MV-4-11 (cell line): ENCODE measurements around the gene SNX2.
"Not testable (repeated sequence)": the region's sequence is repeated elsewhere in the genome, so short reads cannot be mapped to it uniquely, and the experiment has no call there.

Experiments used
- DNase-seq: peaks from one replicate; lab custom pipeline; 2025; lab: John Stamatoyannopoulos, UW

Gene SNX2, protein sequence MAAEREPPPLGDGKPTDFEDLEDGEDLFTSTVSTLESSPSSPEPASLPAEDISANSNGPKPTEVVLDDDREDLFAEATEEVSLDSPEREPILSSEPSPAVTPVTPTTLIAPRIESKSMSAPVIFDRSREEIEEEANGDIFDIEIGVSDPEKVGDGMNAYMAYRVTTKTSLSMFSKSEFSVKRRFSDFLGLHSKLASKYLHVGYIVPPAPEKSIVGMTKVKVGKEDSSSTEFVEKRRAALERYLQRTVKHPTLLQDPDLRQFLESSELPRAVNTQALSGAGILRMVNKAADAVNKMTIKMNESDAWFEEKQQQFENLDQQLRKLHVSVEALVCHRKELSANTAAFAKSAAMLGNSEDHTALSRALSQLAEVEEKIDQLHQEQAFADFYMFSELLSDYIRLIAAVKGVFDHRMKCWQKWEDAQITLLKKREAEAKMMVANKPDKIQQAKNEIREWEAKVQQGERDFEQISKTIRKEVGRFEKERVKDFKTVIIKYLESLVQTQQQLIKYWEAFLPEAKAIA

DNA sequence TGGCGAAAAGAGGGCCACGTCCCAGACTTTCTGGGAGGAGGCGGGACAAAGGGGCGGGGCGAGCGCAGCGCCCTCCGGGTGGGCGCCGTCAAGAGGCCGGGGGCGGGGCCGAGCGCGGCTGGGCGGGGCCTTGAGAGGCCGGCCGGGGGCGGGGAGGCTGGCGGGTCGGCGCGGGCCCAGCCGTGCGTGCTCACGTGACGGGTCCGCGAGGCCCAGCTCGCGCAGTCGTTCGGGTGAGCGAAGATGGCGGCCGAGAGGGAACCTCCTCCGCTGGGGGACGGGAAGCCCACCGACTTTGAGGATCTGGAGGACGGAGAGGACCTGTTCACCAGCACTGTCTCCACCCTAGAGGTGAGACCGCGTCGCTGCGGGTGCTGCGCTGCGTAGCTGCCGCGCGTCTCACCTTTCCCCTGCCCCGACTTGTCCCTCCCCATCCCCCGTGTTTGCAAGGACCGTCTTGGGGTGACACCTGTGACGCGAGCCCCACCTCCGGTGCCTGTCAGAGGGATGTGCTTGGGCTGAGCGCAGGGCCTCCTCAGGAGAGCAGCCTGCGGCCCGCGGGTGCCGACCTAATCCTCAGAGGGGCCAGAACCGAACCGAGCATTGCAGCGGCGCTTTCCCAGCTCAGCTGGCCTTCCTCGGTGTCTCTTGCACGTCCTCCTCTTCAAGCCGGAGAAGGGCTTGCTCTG lies at the start of gene SNX2:
SNX2 (plus strand) TSS at position 220 of the 689 bp plus-strand sequence; CDS start at position 244, 24 bp downstream.
- peak; percentile 69 for DNase-seq

DNA sequence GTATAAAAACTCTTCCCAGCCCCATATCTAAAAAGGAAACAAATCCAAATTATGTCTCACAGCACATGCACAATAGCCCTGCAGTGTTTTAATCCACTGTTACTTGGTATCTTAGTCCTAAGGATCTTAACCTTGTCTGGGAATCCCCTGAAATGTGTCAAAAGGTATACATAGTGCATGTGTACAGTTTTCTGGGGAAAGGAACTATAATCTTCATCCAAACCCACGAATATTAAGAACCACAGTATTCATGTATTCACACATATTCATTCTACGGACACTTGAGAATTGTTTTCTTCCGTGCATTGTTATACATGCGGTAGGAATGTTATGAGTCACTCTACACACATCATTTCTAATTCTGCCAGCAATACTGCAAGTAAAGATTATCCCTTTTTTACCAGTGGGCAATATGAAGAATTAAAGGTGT lies 47.8 kb upstream of the SNX2 start:
- no peak for DNase-seq

DNA sequence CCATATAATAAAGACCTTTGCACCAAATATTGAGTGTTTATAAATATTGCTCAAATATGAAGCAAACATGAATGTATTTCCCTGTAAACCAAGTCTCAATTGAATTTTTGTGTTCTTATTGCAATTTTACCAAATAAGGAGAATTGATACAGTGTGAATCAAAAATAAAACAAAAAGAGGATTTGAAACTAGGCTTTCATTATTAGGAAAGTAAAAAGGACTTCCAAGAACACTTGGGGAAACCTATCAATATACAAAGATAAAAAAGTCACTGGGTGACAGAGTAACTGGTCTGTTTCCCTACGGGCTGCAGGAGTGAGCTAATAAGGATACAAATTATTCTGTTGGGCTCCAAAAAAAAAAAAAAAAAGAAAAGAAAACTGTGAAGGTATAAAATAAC lies 44.8 kb upstream of the SNX2 start:
- peak; percentile 50 for DNase-seq

DNA sequence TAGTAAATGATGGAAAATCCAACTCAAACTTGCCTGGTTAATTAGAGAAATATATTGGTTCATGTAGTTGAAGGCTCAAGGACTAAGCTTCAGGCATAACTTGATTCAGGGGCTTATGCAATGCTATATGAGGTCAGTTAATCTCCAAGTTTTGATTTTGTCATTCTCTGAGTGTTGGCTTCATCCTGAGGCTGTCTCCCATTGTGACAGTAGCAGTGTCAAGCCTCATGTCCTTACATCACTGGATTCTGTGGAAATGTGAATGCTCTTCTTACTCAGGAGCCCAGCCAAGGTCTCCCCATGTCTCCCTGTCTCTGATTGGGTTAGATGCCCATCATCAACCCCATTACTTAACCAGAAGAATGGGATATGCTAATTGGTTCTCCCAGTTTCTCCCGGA lies 44.4 kb upstream of the SNX2 start:
- peak; percentile 10 for DNase-seq

DNA sequence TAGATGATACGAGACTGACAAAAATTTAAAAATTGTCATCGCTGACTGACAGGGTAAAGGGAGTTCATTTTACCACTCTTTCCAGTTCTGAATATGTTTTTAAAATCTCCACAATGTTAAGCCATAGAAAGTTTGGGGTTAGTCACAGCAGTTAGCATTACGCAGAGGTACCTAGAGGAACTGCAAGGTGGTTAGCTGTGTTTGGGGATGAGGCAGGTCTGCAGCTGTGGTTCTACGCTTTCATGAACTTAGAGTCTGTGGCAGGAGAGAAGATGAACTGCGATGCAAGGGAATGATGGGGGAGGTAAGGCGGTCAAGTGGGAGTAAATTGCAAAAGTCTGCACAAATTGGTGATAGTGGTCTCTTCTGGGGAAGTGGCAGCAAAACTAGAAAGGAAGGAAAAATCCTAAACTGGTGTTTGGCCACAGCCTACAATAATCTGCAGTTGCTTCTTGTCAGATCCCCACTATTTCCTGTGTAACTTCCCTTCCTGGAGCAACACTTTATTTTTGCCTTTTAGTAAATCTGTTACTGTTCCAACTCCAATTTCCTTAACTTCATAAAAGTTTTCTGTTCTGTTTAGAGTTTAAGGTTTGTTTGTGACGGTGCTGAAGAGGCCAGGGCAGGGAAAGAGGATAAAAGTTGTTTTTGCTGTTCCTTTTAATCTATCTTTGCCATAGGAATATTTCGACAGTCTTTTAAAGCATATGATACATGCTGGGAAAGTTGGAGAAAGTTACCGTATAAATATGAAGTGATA lies 38.6 kb upstream of the SNX2 start:
- DNase-seq: peak; percentile 34

DNA sequence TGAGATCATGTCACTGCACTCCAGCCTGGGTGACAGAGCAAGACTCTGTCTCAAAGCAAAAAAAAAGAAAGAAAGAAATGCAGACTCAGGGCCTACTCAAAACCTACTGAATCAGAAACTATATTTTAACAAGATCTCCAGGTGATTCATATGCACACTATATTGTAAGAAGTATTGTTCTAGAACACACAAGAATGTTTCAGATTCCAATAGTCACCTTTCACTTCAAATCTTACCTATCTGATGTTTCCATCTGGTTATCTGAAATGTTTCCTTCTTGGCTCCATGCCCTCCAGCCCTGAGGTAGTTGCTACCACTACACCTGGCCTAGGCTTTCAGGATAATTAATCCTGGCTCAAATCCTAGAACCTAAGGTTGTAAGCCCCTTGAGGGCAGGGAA lies 36.8 kb upstream of the SNX2 start:
- DNase-seq: no peak

DNA sequence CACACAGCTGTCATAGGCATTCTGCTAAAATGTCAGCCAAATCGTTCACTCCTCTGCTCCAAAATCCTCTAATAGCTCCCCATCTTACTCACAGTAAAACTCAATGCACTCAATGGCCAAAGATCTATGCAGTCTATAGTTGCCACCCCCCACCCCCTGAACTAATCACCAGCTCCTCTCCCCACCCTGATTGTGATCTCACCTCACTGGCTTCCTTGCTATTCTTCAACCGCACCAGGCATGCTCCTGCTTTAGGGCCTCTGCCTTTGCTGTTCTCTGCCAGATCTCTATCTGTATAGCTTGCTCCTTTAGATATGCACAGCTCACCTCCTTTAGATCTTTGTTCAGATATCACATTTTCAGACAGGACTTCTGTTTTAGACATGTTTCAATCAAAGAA lies 33.2 kb upstream of the SNX2 start:
- no peak for DNase-seq

DNA sequence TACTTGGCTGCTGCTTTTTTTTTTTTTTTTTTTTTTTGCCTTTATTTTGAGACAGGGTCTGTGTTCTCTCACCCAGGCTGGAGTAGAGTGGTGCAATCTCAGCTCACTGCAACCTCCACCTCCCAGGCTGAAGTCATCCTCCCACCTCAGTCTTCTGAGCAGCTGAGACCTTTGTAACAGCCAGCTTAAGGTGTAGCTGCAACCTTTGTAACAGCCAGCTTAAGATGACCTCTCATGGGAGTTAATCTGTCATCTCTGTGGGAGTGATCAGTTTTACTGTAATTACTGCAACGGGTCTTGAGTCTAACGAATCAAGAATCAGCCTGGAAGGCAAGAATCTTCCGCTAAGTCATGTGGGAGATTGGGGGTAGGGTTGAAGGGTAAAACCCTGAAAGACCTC lies 31.6 kb upstream of the SNX2 start:
- no peak for DNase-seq

DNA sequence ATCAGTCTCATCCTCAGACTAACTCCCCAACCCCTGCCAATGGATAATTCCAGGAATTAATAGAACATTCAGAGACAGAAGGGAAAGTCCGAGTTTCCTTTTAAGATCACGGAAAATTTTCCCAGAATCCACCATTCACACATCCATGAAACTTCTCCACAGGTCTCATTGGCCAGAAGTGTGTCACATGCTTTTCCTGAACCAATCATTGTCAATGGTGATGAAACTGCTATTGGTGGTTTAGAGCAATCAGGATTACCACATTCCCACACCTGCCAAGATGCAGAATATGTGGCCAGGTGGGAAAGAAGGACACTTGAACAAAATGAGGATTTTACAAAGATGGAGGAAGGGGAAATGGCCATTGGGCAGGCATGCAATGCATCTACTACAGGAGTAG lies 29.3 kb upstream of the SNX2 start:
- no peak for DNase-seq

DNA sequence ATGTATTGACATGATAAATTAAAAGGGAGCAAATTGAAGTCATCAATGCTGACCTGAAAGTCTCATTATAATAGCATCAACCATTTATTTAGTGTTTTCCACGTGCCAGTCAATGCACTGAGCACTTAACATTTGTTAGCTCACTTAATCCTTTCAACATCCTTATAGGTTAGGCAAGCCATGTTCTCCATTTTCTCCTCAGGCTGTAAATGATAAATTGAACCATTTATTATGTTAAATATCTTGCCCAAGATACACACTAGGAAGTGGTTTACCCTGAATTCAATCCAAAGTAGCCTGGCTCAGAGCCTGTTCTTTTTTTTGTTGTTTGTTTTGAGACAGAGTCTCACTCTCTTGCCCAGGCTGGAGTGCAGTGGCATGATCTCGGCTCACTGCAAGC lies 25.0 kb upstream of the SNX2 start:
- no peak for DNase-seq

DNA sequence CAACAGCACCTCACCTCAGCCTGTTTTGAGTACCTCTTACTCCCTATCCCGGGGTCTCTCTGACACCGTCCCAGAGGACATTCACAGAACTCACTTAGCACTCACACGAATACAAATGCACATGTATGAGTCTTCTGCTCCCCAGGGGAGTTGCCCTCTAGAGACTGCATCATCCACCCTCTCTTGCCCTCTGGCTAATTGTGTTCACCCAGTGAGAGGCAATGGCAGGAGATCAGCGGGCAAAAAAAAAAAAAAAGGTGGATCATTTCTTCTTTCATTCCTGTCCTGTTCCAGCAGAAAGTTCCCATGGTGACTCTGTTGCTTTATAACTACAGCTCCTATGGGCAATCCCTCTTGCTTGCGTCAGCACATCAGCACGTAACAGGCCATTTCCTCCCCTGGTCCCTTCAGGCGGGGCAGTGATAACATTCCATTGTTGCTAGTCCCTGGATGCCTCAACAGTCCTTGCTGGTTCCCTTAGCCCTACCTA lies 23.5 kb upstream of the SNX2 start:
- no peak for DNase-seq

DNA sequence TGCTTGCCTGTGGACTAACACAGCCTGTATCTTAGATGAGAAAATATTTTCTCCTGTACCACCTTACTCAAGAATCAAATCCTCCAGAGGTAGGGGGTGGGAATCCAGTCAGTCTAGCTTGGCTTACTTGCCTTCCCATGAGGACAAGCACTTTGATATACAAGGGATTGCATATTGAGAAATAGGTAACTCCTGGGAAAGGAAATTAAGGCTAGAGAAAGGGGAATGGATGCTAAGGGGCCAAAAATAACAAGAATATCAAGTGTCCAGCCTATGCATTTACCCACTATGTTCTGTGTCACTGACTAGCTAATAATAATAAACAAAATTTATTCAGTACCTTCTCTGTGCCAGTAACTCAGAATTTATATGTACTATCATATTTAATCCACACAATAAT lies 21.4 kb upstream of the SNX2 start:
- no peak for DNase-seq

DNA sequence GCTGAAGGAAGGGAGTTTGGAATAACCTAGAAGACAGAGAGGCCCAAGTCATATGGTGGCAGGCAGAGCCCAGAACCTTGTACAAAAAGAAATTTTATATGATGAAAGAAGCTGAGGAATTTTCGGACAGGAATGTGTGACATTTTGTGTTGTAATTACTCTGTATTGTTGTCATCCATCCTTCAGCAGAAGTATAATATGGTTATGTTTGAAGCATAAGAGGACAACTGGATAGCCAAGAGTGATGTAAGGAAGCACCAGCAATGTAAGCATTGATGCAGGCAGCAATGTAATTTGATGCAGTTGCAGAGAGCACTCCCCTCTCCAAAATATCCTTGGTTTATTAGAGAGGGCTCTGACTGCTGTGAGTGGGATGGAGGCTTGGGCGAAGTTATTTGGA lies 19.1 kb upstream of the SNX2 start:
- DNase-seq: no peak

DNA sequence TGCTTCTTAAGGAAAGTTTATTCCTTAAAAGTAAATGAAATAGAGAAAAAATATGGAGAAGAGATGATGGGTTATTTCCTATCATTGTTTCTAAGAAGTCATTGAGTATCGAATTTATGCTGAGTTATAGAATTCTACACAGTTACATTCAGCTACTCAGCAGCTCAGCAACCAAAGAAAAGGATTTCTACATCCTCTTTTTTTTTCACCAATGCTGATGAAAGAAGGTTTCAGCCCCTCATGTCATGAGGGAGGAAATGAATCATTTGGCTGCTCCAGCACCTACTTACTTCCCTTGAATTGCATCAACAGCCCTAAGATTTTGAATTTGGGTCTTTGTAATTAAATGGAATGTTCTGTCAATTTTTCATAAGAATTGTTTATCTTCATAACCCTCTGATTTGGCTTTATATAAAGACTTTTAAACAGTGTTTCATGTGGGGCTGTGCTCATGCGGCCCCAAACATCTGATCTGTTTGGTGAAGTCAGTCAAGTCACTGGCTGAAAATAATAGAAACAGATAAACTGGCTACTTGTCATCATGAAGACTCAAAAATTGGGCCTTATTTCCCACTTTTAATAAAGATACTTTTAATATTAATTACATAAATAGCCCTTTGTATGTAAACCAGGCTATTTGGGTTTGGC lies 18.5 kb upstream of the SNX2 start:
- peak; percentile 94 for DNase-seq

DNA sequence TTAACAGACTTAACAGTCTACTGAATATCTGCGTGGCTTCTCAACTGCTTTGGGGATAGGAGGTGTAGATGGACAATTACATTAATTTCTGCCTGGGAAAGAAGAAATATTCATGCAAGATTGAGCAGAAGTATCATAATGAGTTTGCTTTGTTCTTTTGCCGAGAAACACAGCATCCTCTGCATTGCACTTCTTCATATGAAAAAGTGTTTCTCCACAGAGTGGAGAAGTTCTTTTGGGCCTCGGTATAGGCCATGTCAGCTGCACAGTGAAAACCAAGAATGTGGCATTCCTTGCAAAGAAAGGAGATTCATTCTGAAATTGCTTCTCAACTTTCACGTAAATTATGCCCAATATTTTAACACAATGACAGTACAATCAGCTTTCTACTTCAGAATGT lies 17.6 kb upstream of the SNX2 start:
- no peak for DNase-seq

DNA sequence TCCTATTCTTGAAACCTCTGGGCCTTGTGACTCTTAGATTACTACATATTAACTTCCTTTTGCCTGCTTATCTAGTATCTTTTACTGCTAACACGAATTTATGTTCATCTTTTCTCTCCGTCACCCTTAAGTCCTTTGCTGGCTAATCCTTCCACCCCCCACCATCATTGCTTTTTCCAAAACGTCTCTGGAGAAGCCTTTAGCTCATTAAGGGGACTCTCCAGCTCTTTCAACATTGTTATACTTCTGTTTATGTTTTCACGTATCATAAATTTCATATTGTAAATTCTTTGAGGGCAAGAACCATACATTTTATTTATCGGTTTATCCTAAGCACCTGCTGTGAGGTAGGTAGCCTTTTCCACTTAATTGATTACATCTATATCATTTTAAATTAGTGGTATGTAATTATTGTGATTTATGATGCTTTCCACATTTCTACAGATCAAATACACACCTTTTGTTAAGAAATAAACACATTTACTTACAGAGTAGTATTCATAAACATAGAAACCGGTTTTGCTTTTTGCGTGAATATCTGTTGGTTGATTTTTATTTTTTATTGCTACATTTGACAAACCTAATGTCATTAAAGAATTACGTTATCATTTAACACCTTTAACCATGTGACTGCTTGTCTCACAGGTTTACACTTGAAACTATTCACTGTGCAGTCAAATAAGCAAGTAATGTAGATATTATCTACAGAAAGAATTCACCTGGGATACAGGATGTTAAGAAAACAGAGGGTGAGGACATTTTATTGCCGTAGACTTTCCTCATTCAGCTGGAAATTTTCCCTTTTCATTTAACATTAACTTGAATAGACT lies 15.4 kb upstream of the SNX2 start:
- no peak for DNase-seq

DNA sequence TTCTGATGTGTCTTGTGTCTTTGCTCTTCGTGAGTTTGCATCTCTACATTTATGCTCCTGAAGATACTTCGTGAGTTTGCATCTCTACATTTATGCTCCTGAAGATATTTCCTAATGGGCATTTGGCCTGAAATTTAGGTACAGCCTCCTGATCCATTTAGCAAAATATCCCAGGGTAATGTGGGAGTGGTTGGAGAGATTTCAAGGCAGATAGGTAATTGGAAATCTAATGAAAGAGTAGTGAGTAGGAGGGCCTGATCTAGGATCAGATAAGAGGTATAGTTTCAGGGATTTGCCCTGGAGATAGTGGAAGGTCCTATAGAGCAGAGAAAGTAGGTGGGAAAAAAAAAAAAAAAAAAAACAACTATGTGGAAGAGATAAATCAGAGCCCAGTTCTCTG lies 14.6 kb upstream of the SNX2 start:
- DNase-seq: no peak

DNA sequence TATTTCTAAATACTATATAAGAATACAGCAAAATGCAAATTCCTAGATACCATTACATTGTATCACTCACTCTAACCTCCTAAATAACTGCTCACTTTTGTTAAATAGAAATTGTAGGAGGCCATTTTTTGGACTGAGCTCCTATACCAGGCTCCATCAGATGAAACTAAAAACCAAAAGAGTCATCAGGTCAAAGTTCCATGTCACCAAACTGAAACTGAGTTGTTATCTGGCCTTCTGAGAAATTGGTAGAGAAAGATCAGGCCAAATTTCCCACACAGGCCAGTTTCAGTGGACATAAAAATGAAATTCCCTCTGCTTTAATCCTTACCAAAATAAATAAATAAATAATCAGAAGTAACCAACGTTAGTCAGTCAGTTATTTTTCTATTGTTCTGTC lies 13.8 kb upstream of the SNX2 start:
- no peak for DNase-seq

DNA sequence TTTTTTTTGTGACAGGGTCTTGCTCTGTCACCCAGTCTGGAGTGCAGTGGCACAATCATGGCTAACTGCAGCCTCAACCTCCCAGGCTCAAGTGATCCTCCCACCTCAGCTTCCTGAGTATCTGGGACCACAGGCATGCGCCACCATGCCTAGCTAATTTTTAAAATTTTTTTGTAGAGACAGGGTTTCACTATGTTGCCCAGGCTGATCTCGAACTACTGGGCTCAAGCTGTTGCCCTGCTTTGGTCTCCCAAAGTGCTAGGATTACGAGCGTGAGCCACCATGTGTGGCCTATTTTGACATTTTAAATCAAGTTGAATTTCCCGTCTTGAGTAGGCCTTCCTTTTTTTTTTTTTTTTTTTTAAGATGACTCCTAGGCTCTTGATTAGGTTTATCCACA lies 13.0 kb upstream of the SNX2 start:
- DNase-seq: not testable (repeated sequence)

DNA sequence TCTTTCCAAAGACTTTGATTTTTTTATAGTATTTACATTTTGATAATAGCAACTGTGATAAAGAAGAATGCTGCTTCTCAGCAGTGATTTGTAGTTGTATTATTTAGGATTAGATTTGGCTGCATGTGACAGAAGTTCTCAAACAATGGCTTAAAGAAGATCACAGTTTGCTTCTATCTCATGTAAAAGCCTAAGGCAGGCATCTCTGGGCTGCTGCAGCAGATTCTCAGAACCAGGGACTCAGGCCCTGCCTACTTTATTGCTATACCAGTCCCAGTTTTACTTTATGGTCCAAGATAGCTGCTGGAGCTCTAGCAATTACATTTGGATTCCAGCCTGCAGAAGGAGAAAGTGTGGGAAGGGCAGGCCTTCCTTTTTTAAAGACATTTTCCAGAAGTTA lies 8.8 kb upstream of the SNX2 start:
- no peak for DNase-seq

DNA sequence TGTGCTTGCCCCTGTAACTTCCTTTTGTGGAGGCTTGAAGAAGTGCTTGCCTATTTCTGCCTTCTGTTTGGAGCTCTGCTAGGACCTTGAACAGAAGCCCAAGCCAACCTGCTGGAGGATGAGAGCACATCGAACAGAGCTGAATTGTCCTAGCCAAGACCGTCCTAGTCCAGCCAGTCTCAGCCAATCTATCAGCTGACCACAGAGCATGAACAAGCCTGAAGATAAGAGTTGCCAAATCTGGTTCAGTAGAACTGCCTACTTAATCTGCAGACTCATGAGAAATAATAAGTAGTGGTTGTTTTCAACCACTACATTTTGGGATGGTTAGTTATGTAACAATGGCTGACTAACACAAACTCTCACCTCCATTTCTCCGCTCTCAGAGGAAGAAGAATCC lies 4.4 kb upstream of the SNX2 start:
- DNase-seq: no peak
